GM21786 (cell line): ENCODE data around the gene GALNT14.

ENCODE experiments used
- ATAC-seq: cut with Tn5 transposase; IDR thresholded peaks from one replicate; pipeline ENCODE4 v1.9.1; 2021; ENCODE audit not compliant: unreplicated experiment

The GALNT14 gene

DNA sequence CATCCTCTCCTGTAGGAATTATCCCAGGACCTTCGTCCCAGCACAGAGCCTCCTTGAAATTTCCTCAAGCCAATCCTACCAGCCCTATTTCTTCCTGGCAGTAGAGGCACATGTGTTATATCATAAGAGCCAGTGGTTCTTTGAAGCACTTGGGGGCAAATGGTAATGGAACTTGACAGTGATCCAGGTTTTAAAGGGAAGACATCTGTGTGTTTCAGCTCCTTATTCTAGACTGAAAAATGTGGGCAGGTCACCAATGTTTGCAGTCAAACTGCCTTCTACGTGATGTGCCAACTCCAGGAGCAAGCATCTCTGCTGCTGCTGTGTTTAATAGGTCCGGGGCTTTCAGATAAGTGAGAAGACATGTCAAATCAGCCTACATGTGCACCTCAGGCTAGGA lies 157.1 kb downstream of the GALNT14 start:
- ATAC-seq = no peak

DNA sequence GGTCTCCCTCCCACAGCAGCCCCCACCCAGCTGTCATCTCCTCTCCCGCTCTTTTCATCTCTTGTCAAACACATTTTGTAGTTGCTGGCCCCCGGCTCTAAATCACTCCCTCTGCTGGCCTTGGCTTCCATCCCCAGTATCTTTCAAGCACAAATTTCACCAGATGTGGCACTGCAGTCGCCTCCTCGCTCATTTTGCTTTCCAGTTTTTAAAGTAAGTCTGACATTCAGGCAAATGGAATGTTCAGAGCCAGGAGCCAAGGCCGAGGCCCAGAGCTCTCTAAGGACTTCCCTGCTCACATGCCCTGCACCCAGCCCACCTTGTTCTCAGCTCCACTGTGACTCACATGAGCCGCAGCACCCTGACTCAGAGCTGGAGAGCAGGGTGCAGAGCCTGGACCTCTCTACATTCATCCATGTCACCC lies 158.4 kb downstream of the GALNT14 start:
- no peak for ATAC-seq

DNA sequence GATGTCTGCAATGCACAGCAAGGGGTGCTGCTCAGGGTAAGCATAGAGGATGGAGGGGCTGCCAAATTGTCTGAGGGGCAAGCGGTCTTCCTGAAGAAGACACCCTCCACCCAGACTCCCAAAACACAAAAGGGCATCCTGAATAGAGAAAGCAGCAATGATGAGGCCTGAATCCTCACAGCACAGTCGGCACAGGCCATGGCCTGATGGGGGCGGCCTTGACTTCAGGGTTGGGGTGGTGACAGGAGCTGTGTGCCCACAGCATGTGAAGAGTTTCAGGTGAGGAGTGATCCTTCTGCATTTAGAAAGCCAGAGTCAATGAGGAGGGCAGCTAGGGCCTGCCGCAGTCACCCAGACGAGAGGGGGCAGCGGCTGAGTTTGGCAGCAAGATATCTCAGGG lies 159.4 kb downstream of the GALNT14 start:
- ATAC-seq = no peak

DNA sequence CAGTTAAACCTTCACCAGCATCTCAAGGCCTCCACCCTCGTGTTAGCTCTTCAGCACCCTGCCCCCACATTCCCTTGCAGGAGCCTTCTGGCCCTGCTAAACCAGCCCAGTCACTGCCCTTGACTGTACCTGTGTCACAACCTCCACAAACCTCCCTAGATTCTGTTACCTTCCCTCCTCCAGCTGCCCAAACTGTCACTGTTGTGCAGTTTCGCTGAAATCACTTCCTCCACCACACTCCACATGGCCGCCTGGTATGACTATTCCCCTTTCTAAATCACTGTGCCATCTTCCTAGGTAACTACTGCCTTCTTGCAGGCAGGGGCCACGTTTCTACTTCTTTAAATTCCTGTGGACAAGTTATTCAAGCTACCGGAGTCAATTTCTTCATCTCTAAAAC lies 160.2 kb downstream of the GALNT14 start:
- no peak for ATAC-seq

DNA sequence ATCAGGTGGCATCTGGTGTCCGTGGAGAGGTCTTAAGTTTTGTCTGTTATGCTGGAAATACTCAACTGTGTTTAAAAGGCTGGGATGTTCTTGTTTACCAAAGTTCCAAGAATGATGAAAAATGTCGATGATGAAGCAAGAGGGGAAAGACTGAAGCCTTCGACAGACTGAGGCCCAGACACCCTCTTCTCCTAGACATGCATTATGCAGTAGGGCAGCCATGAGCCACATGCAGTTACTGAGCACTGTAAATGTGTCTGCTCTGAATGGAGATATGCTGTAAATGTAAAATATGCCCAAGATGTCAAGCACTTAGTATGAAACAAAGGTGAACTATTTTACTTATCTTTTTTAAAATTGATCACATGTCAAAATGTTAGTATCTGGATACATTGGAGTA lies 163.1 kb downstream of the GALNT14 start:
- no peak for ATAC-seq

DNA sequence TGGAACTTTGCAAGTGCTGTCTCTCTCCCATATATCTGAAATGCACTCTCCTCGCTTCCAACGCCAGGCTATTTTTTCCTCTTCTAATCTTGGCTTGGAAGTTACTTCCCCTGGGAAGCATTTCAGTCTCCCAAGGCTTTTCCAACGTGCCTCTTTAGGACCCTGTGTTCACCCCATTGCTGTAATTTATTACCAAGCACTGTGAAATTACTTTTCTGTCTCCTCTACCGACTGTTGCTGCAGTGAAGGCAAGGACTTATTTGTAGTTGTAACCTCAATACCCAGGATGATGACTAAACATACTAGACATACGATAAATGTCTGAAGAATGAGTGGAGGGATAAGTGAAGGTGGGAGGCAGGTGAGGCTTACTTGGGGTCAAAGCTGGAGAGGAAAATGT lies 163.7 kb downstream of the GALNT14 start:
- no peak for ATAC-seq

DNA sequence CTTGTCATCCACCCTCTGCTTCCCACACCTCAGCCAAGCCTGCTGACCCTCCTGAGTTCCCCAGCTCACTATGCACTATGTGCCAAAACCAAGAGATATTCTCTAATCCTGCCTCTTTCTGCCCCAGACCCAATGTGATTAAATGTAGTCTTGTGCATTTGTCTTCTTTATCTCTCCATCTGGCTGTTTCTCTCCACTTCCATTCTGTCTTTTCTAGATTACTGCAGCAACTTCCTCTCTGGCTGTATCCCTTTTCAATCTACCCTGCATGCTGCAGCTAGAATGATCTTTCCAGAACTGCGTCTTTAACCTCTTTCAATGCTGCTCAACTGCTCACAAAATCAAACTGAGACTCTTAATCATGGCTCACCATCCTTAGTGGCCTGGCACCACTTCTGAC lies 164.1 kb downstream of the GALNT14 start:
- ATAC-seq = no peak

DNA sequence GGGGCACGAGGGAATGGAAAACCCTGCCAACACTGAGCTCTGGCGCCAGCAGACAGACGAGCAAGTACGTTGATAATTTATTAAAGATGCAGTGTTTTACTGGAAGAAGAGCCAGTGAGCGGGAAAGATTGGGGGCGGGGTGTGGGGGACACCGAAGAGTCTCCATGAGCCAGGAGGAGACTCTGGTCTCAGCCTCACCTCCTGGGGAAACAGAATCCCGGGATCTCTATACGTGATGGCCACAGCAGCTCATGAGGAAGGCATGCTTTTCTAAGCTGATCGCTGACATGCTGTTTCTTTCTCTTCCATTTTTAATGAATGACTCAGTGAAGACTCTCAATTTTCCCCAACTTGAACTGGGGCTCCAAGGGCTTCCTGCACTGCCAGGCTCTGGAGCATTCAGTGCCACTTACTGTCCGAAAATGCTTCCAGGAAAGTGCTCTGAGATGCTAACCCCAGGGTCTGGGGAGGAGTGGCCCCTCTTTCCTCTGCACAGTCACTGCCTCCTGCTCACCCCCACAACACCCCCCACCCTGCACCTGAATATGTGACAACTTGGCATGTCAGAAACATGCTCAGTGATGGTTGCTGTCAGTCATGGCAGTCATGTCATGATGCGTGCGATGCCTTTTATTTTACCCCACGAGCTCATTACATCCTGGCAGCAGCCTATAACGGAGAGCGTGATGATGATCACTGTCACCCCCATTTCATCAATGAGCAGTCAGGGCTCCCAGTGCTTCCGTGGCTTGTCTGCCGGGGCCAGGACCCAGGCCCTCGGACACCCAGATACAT lies 166.8 kb downstream of the GALNT14 start:
- no peak for ATAC-seq

DNA sequence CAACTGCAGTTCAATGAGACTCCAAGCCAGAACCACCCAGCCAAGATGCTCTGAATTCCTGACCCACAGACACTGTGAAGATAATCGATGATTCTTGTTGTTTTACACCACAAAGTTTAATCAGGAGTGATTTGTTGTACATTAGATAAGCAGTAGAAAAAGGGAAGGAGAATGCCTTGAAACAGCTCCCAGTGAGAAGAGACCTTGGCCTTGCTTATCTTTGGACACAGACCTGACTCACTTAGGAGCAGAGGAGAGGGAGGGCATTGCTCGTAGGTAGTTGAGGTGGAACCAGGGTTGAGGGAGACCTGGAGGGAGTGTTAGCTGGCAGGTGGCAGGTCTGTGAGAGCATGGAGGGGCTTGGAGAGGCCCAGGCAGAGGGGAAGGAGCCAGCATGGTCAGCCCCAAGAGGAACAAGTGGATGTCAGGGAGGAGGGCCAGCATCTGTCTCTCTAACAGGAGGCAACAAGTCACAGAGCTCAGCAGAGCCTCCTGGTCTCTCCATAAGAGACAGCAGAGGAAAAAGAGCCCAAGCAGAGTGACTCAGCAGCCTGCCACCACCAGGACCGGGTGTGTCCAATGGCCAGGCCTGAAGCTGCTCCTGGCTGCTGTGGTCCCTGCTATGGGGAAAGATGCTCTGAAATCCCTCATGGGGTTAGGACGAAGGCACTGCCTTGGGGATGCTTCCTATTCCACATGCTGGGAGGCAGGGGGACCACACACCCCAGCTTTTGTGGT lies 169.4 kb downstream of the GALNT14 start:
- no peak for ATAC-seq

DNA sequence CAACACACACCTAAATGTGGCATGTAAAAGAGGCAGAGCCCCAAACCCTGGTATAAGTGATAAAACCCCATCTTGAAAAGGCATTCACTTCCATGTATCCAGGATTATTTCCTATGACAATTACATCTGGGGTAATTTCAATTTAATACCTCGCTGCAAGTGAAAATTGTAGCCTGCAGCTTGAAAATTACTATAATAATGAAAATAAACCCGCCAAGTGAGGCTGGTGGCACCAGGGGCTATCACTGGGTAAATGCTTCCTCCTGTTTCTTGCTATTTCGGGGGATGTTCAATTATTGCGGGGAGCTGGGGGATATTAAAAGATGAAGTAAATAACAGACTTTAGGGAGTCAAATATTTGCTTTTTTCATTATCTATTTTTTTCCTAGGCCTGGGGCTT lies 171.5 kb downstream of the GALNT14 start:
- ATAC-seq = no peak

DNA sequence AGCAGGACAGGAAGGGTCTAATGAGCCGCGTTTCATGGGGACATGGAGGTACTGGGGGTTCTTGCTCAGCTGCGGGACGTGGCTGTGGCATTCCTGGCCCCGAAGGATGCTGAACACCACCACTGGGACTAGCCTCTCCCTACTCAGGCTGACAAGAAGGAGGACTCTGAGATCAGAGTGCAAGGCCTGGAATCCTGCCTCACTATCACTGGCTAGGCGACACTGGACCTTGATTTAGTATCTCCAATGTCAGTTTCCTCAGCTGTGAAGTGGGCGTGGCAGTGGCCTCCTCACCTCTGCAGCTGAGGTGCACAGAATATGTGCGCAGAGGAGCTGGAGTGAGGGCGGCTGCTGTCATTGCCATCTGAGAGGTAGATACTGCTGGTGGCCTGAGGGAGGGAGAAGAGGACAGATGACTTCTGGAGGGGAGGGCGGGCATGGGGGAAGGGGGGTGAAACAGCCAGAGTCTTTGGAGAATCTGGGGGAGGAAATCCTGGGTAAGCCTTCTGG lies 173.2 kb downstream of the GALNT14 start:
- ATAC-seq = no peak

DNA sequence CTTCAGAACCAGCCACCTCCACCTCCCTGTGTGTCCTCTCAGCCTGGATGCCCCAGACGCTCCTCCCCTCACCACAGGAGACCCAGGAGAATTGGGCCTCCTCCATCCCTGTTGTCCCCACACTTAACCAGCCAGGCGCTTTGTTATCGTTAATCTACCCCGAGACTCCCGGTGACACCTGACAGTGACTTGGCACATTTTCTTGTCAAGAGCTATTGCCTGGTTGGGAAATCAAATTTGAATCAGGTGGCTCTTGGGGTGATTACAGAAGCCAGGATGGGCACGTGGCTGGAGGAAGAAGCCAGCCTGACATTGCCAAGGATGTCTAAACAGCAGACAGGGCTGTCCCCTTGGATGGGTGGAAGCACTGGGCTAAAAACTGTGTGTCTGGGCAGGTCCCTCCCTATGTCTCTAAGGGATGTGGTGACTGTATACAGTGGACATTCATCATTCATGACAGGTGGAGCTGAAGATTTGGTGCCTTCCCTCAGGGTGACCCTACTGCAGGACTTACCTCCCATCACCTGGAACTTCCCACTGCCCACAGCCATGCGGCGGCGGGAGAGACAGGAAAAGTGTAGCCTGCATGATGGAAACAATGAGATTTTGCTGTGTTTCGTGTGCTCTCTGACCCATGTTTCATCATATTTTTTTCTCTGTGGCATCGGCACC lies 173.8 kb downstream of the GALNT14 start:
- no peak for ATAC-seq

DNA sequence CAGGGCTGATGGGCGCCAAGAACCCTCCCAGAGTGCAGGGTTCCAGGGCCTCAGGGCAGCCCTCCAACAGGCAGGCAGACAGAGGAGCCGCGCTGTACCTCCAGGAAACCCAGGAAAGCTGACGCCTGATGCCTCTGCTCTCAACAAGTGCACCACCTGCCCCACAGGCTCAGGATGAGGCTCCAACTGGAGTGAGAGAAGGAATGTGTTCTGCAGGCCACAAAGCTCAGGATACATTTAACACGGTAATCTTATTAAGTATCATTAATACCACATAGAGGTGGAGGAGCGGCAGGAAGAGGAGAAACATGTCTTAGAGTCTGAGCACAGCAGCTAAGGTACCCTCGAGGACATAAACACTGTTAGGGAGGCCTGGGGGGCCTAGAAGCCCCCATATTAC lies 175.1 kb downstream of the GALNT14 start:
- ATAC-seq = no peak

DNA sequence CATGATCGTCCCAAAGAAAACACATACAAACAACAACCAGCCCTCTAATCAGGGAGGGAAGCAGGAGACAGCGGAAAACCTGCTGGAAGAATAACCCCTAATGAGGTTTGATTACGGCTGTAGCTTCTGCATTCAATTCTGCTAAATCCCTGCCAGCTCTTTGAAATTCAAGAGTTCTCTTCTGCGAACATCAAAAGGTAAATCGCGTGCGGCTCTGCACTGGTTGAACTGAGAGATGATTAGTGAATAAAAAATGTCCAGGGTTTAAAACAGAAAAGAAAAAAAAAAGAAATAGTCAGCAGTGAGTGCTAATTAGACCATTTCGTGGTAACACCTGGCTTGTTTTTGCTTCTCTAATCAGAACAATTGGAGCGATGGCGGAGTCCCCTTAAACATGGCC lies 178.0 kb downstream of the GALNT14 start:
- no peak for ATAC-seq

DNA sequence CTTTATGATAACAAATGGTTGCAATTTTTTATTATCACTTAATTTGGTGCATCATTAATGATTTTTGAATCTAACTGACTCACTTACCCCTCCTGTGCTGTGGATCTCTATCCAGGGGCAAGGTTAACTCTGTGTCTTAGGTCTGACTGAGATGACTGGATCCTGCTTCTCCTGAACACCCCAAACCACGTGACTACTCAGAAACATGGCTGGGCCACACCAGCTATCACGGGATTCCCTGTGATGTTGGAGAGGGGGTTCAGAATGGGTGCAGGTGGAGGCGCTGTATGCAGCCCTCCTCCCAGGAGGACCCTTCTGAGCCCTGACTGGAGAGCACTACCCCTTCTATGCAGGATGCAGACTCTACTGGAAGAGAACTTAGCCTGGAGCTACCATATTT lies 178.6 kb downstream of the GALNT14 start:
- ATAC-seq = no peak

DNA sequence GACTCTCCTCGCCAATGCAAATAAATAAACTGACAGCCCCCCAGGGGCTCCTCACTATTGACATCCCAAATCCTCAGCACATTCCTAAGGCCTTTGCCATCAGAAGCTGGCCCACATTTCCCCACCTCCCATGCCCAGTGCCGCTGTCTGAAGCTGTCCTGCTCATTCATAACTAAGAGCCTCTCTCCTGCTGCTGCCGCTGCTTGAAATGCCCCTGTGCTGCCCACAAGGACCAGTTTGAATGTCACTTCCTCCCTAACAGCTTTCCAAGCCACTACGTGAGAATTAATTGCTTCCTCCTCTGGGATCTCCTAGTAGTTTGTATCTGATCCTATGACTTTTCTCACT lies 179.3 kb downstream of the GALNT14 start:
- ATAC-seq = no peak

DNA sequence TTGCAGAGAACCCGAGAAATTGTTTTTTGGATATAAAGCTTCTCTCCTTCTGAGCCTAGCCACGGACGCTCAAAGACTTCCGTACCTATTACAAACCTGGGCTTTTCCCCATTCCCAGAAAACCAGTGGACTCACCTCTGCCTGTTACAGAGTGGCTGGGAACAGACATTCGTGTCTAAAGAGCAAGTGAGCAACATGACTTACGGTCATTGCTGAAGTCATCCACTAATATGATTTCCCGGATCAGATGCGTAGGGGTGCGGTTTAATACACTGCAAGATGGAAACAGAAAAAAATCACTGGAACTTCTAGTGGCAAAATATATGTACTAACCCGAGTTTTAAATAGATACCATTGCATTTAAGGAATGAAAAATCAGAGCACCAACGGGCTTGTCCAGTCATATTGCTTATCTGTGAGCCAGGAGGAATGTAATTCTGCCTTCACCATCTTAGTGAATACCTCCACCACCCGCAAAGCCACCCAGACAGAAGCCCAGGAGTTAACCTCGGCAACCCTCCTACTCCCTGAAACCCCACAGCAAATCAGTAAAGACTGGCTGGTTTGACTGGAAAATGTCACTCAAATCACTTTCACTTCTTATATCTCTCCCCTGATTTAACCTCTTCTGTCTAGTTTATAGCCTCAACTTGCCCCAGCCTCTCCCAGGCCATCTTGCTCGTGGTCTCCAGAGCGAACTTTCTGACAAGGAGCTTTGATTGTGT lies 179.9 kb downstream of the GALNT14 start:
- ATAC-seq = no peak

DNA sequence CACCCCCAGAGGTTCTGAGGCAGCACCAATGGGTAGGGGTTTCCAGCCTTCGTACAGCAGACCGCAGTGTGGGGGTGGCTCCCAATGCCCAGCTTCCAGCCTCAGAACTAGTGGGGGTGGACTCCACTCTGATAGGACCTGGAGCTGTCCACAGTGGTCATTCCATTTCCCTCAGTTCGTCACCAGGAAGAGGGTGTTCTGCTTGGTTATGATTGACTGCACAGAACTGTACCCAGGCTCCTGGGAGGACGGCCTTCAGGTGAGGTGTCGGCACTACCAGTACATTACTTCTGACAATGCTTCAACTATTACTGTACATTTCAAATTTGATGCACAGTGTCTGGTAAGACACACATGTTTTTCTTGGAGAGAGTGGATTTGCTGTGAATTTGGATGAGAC lies 180.6 kb downstream of the GALNT14 start:
- no peak for ATAC-seq

DNA sequence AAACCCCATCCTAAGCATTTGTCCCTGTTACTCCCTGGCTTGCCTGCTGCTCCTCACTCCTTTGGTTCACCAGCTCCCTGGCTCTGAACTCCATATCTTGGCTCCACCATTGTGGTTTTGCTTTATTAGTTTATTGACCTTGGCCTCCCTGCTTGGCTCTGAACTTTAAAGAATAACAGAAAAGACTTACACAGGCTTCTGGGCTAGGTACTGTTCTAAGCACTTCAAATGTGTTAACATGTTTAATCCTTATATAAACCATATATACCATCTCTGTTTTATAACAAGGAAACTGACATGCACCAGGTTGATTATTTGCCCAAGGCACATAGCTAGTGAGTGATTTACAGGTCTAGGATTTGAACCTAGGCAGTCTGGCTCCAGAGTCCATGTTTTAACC lies 181.2 kb downstream of the GALNT14 start:
- no peak for ATAC-seq

DNA sequence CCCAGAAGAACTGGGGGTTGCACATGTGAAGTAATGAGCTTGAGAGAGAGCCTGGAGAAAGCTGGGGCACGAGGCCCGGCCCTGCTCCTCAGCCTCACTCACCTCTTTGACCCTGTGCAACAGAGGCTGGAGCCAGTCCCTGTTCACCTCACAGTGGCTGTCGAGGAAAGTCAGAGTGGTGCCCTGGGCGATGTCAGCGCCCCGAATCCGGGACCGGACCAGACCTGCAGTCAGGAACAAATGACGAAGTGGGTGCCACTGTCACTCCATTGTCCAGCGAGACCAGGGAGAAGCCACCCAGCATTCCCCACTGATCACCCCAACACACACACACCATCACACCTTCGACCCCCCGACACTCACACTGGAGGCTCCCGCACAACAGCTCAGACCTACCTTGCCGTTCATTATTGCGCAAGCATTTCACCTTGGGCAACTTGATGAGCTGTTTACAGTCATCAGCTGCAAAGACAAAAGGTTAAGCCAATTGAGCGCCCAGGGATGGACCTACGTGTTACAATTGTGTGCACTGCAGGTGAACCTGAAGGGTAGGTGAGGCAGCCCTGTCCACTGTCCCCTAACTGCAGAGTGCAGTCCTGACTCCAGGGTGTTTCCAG lies 182.6 kb downstream of the GALNT14 start:
- ATAC-seq = no peak

DNA sequence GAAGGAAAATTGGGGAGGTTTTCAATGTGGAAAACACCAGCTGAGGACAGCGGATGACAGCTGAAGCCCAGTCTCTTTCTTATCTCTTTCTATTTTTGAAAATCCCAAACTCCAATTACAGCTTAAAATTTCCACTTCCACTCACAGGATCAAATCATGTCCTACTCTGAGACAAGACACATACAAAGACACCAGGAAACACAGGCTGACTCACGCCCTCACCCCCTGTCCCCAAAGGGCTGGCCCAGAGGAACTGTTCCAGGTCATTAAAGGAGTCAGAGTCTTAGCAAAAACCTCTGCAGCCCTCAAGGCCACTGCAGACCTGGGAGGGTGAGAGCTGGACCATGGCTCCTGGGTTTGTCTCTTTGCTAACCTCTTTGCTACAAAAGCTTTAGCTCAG lies 187.9 kb downstream of the GALNT14 start:
- ATAC-seq = no peak
